Measurements from ENCODE around the gene ADAMTS14.
A peak's percentile ranks its signal among the peaks of the same experiment; 100 is the strongest.

ADAMTS14 gene

DNA sequence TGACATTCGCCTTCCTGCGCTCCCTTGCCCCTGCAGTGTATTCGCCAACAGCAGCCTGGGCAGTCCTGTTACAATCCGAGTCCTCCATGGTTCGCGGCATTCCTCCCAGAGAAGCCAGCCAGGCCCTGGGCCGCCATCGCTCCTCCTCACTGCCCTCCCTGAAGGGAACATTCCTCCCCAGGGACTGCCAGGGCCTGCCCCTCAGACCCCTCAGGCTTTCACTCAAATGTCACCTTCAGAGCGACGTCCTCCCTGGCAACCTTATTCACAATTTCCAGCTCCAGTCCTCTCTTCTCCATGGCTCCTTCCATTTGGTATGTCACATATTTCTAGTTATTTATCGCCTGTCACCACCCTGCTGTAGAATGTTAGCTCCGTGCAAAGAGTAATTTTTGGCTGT is 17.4 kb downstream of the ADAMTS14 start:
- no peak overlapping the region for H3K27ac ChIP-seq
- no peak overlapping the region for H3K4me3 ChIP-seq

DNA sequence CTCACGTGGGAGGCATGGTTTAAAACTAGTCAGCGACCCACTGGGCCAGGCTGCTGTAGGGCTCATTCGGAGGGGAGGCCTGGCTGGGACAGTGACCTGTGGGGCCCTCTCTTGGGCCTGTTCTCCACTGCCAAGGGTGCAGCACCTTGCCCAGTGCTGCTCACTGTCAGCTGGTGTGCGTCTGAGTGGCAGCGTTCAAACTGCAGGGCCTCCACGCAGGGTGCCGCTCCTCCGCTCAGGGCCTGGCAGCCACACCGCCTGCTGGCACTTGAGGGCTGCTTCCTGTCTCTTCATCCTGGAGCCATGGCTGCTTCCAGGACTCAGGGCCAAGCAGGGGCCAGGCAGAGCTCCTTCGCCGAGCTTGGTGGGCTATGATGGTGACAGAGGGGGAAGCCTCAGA is 18.3 kb downstream of the ADAMTS14 start:
- Histone ChIP-seq H3K27ac (no peak overlapping the region), H3K4me3 (no peak overlapping the region)

- Histone ChIP-seq H3K4me3 (no peak overlapping the region), H3K27ac (no peak overlapping the region)
Measured at GRCh38 chr10:70691611-70692010, 19.3 kb downstream of the ADAMTS14 start.

- Histone ChIP-seq H3K27ac (peak overlapping the region in 1 of 21 experiments; percentile 5), H3K4me3 (no peak overlapping the region)
Measured at GRCh38 chr10:70692043-70692603, 19.8 kb downstream of the ADAMTS14 start.

- H3K27ac ChIP-seq: peak overlapping the region in 4 of 21 experiments; percentile 6 to 60 (median 42)
- H3K4me3 ChIP-seq: no peak overlapping the region
Measured at GRCh38 chr10:70693619-70694335, 21.5 kb downstream of the ADAMTS14 start.

GRCh38 chr10:70694418-70695141 is 22.3 kb downstream of the ADAMTS14 start:
- H3K4me3 ChIP-seq: no peak overlapping the region
- peak overlapping the region in 6 of 21 experiments; percentile 31 to 63 (median 44) for H3K27ac ChIP-seq

DNA sequence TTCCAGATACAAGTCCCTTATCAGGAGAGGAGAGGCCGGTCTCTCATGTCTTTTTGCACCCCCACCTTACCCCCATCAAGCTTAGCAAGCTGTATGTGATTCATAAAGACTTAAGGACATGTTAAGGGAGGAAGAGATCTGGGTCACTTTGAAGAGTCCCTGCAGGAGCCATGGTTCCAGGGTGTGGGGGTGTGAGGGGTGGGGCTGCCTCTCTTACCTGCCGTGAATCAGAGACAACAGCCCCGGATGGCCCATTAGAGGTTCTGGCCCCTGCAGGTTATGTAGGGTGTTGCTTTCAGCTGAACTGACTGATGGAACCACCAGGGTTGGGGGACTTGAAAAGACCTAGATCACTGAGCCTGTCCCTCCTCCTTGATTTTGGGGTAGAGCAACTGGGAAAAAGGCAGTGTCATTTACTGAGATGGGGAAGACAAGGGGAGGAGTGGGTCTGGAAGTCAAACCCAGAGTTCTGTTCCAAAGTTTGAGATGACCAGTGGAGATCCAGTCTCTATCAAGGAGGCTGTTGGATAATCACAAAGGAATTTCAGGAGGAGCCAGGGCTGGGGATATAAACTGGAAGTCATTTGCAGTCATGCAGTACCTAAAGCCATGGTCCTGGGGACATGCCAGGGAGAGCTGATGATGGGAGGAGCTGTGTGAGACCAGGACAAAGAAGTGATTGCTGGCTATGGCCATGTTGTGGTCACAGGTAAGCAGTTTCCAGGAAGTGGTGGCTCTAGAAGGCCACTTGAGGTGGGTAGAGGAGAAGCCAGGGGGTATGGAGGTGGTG is 23.1 kb downstream of the ADAMTS14 start:
- peak overlapping the region in 6 of 21 experiments; percentile 20 to 63 (median 40) for H3K27ac ChIP-seq
- H3K4me3 ChIP-seq: no peak overlapping the region

DNA sequence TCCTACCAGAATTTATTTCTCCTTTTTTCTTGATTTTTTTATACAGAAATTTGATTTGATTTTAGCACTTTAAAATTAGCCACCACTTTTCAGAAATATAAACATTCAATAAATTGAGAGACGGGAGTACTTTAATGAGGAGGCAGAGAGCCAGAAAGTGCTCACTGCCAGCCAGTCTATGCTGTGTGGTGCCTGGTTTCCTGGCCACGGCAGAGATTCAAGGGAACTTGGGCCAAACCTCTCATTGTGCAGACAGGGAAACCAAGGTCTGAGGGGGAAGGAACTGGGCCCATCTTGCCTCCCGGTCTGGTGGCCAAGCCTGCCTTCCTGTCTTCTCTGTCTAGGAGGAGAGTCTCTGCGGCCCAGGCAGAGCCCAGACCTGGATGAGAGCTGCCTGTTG is 25.9 kb downstream of the ADAMTS14 start:
- no peak overlapping the region for H3K27ac ChIP-seq
- no peak overlapping the region for H3K4me3 ChIP-seq

DNA sequence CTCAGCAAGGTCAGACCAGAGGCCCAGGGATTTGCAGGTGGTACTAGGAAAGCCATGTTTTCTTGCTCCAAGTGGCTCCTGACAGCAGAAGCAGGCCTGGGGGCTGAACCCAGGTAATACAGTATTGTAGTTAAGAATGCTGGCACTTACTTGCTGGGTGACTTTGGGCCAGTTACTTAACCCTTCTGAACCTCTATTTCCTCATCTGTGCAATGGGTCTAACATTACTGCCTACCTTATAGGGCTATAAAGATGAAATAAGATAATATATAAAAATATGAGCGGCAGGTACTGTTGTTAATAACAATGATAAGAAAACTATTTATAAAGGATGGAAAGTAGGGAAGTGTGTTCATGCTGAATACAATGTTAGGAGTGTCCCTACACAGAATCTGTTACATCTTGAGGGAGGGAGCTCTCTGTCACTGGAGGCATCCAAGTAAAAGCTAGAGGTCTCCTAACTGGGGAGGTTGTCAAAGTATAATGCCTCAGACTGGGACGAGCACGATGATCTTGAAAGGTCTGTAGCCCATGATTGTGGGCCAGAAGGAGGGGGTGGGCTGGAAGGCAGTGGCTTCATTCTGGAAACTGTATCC is 26.9 kb downstream of the ADAMTS14 start:
- H3K4me3 ChIP-seq: no peak overlapping the region
- H3K27ac ChIP-seq: peak overlapping the region in 1 of 21 experiments; percentile 27

DNA sequence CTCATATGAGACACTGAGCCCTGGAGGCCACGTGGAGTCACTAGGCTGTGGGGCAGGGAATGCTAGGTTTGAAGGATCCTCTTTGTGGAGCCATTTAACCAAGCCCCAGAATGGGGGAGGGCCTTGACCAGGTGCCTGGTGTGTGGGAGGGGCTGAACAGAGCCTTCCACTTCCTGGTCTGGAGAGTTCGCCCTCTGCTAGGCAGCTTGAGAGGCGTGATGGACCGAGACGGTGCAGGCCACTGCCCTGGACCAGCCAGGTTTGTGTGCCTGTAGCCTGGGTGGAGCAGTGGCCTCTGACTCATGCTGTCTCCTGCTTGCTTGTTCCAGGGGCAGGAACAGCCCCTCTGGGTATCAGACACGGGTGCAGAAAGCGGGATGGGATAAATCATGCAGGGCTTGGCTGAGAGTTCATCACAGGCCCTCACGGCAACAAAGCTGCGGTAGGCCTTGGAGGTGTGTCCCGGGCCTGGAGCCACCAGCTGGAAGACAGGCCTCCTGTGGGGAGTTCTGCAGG is 27.4 kb downstream of the ADAMTS14 start:
- H3K27ac ChIP-seq: peak overlapping the region in 1 of 21 experiments; percentile 27

GRCh38 chr10:70702190-70702763 is 30.0 kb downstream of the ADAMTS14 start:
- Histone ChIP-seq H3K27ac (no peak overlapping the region), H3K4me3 (no peak overlapping the region)

More for the DNA sequence above, 27.4 kb downstream of the ADAMTS14 start:
- no peak overlapping the region for H3K4me3 ChIP-seq

DNA sequence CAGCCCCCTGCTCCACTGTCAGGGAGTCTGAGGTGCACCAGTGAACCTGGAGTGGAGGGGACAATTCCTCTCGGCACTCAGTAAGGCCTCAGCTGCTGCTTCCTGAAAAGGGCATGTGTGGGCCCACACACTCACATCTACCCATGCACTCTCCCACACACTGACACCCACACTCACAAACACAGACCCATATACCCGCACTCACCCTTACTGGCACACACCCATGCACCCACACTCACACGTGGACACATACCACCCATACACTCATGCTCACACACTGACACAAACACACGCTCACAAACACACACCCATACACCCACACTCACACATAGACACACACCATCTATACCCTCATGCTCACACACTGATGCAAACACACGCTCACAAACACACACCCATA is 31.9 kb downstream of the ADAMTS14 start:
- Histone ChIP-seq H3K4me3 (no peak overlapping the region), H3K27ac (no peak overlapping the region)

GRCh38 chr10:70705121-70705861 is 33.0 kb downstream of the ADAMTS14 start:
- H3K4me3 ChIP-seq: no peak overlapping the region
- H3K27ac ChIP-seq: no peak overlapping the region

DNA sequence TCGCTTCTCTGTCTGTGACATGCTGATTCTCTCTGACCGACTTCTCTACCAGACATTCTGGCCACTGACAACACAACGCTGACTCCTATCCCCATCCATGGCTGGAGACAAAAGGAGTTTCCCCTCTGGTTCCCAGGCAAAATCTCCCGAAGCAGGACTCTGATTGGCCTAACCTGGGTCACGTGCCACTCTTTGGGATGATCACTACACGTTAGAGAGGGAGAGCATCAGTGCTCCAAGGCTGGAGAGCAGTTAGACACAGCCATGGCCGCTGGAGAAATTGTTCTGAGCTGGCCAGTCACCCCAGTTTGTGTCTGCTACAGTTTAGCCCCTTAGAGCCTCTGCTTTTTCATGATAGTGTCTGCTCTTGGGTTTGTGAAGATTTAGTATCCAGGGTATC is 38.9 kb downstream of the ADAMTS14 start:
- Histone ChIP-seq H3K27ac (no peak overlapping the region), H3K4me3 (no peak overlapping the region)

GRCh38 chr10:70711911-70712310 is 39.6 kb downstream of the ADAMTS14 start:
- Histone ChIP-seq H3K27ac (no peak overlapping the region), H3K4me3 (no peak overlapping the region)

GRCh38 chr10:70714245-70714644 is 41.9 kb downstream of the ADAMTS14 start:
- no peak overlapping the region for H3K27ac ChIP-seq
- no peak overlapping the region for H3K4me3 ChIP-seq

DNA sequence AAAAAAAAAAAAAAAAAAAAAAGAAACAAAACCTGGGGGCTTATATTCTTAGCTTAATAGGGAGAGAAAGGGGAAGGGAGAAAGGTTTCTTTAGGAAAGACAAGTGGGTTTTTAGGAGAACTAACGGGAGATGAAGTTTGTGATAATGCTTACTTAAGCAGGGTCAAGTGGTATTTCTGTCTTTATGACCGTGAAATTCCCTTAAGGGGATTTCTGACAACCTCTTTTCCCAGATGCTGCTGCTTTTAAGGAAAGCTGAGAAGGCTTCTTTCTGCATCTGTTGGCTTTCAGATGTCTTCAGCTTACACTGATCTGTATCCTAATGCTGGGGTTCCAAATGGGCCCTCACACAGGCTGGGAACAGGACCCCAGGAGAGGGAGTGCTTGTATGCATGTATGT is 42.6 kb downstream of the ADAMTS14 start:
- H3K27ac ChIP-seq: no peak overlapping the region
- no peak overlapping the region for H3K4me3 ChIP-seq

Measured in skin epidermis (tissue), 12 donors.